ENCODE results near the gene HMCN2.

The HMCN2 gene

GRCh38 chr9:130329061-130329460 is 63.5 kb downstream of the HMCN2 start:
- DNase-seq (ENCODE audit: low read depth), result no peak
- no peak for TF ChIP-seq CTCF (conservative IDR thresholded peaks at IDR 0.05; ENCODE audit: control insufficient read depth, insufficient read depth, low read depth, low read length)
- no peak overlapping the region for H3K4me3 ChIP-seq (ENCODE audit: control insufficient read depth, low read depth, low read length)

GRCh38 chr9:130330202-130330862 is 64.8 kb downstream of the HMCN2 start:
- no peak for DNase-seq (ENCODE audit: low read depth)
- no peak for TF ChIP-seq CTCF (conservative IDR thresholded peaks at IDR 0.05; ENCODE audit: control insufficient read depth, insufficient read depth, low read depth, low read length)
- no peak overlapping the region for H3K4me3 ChIP-seq (ENCODE audit: control insufficient read depth, low read depth, low read length)

- TF ChIP-seq CTCF (conservative IDR thresholded peaks at IDR 0.05; ENCODE audit: control insufficient read depth, insufficient read depth, low read depth, low read length), result no peak
These were observed 65.5 kb downstream of the HMCN2 start for GRCh38 chr9:130331061-130331460.

GRCh38 chr9:130331573-130331972 is 66.0 kb downstream of the HMCN2 start:
- DNase-seq (ENCODE audit: low read depth), result peak; percentile 80
- TF ChIP-seq CTCF (conservative IDR thresholded peaks at IDR 0.05; ENCODE audit: control insufficient read depth, insufficient read depth, low read depth, low read length), result no peak
- no peak overlapping the region for H3K4me3 ChIP-seq (ENCODE audit: control insufficient read depth, low read depth, low read length)

More at GRCh38 chr9:130331061-130331460, 65.5 kb downstream of the HMCN2 start:
- DNase-seq (ENCODE audit: low read depth), result no peak
- H3K4me3 ChIP-seq (ENCODE audit: control insufficient read depth, low read depth, low read length), result no peak overlapping the region

GRCh38 chr9:130332384-130332926 is 66.9 kb downstream of the HMCN2 start:
- H3K4me3 ChIP-seq (ENCODE audit: control insufficient read depth, low read depth, low read length), result no peak overlapping the region
- DNase-seq (ENCODE audit: low read depth), result no peak
- no peak for TF ChIP-seq CTCF (conservative IDR thresholded peaks at IDR 0.05; ENCODE audit: control insufficient read depth, insufficient read depth, low read depth, low read length)

GRCh38 chr9:130333041-130333711 is 67.6 kb downstream of the HMCN2 start:
- DNase-seq (ENCODE audit: low read depth), result peak; percentile 15
- no peak overlapping the region for H3K4me3 ChIP-seq (ENCODE audit: control insufficient read depth, low read depth, low read length)
- no peak for TF ChIP-seq CTCF (conservative IDR thresholded peaks at IDR 0.05; ENCODE audit: control insufficient read depth, insufficient read depth, low read depth, low read length)

Measured in fibroblast of mammary gland (primary cell).